Inferior parietal cortex (tissue), 1 donor: ENCODE results near the gene DNAI2.
A peak's percentile ranks its signal among the peaks of the same experiment; 100 is the strongest.

Experiments
- DNase-seq: peaks from one replicate; pipeline ENCODE4 v3.0.0-alpha.2; 2016; ENCODE audit errors: extremely low spot score

DNAI2 gene

DNA sequence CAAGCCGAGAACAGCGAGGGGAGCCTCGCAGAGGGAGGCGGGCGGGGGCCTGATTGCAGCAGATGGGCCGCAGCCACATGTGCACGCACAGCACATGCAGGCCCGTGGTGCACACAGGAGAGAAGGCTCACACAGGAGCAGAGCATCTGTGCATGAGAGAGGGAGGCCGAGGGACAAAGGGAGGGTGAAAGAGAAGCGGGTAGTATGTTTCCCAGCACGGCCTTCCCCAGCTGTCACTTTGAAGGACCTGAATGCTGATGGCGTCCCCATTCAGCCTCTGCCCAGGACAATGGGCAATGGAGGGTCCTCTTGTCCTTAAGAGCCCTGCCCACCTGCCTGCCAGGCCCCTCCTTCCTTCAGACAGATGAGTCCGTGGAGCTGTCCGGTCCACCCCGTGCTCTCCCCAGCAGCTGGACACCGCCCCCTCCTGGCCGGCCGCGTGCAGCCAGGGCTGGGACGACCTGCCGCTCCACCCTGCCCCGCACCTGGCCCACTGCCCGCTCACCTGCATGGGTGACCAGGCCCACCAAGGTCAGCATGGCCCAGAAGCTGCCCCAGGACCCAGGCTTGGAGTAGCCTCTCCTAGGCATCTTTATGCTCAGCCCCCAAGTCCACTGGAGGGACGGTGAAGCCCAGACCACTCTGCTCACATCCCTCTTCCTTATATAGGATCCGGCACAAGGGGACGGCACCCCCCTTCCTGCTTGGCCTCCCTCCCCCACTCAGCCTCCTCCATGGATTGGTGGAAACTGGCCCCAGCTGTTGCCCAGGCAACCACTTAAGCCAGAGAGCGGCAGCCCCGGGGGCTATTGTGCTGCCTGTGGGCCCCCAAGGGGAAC lies 87.4 kb downstream of the DNAI2 start, which contains the start of gene BTBD17:
BTBD17 (minus strand) TSS at position 639 of the 839 bp plus-strand sequence; CDS start at position 590, 49 bp downstream.
- DNase-seq, result peak; percentile 43

- no peak for DNase-seq
Observed at GRCh38 chr17:74362069-74362405, 88.0 kb downstream of the DNAI2 start.

- DNase-seq, result no peak
Observed at GRCh38 chr17:74362810-74363498, 88.9 kb downstream of the DNAI2 start.
